Nucleus accumbens (tissue), 56 donors: ENCODE measurements around the gene STT3A.
"Not testable (repeated sequence)": the region's sequence is repeated elsewhere in the genome, so short reads cannot be mapped to it uniquely, and the experiment has no call there.

ENCODE experiments used
- DNase-seq, 56 donors: peaks; one replicate each; lab custom pipeline; 2025; lab: John Stamatoyannopoulos, UW

STT3A gene

GRCh38 chr11:125592305-125593113 is at the start of gene STT3A:
Gene STT3A, plus strand, starts transcription at chr11:125592852. Its CDS starts 3,064 bp downstream, at chr11:125595916.
- DNase-seq: peak; percentile 91 to 100 (median 99)

GRCh38 chr11:125550780-125551179 is 41.9 kb upstream of the STT3A start:
- DNase-seq: no peak

GRCh38 chr11:125551835-125552342 is 40.8 kb upstream of the STT3A start:
- DNase-seq: no peak

GRCh38 chr11:125552927-125553326 is 39.7 kb upstream of the STT3A start:
- no peak for DNase-seq

GRCh38 chr11:125553357-125553756 is 39.3 kb upstream of the STT3A start:
- DNase-seq: no peak

- DNase-seq: no peak
Observed at GRCh38 chr11:125554038-125554437, 38.6 kb upstream of the STT3A start.

- DNase-seq: no peak
Observed at GRCh38 chr11:125559888-125560287, 32.8 kb upstream of the STT3A start.

GRCh38 chr11:125561924-125562323 is 30.7 kb upstream of the STT3A start:
- DNase-seq: no peak

- DNase-seq: no peak
Observed at GRCh38 chr11:125562430-125562829, 30.2 kb upstream of the STT3A start.

GRCh38 chr11:125564357-125564756 is 28.3 kb upstream of the STT3A start:
- no peak for DNase-seq

- no peak for DNase-seq
Observed at GRCh38 chr11:125566235-125566634, 26.4 kb upstream of the STT3A start.

- peak; percentile 10 to 94 (median 83) for DNase-seq
Observed at GRCh38 chr11:125568970-125569914, 23.4 kb upstream of the STT3A start, which contains the start of gene EI24. Gene EI24, plus strand, starts transcription at chr11:125569477. Its CDS starts 3,051 bp downstream, at chr11:125572528.

GRCh38 chr11:125569915-125570621 is 22.6 kb upstream of the STT3A start:
- no peak for DNase-seq

GRCh38 chr11:125570952-125571351 is 21.7 kb upstream of the STT3A start:
- no peak for DNase-seq

- DNase-seq: no peak
Observed at GRCh38 chr11:125572916-125573315, 19.7 kb upstream of the STT3A start.

GRCh38 chr11:125577181-125577580 is 15.5 kb upstream of the STT3A start:
- DNase-seq: not testable (repeated sequence)

GRCh38 chr11:125578783-125579182 is 13.9 kb upstream of the STT3A start:
- no peak for DNase-seq

- DNase-seq: no peak
Observed at GRCh38 chr11:125579811-125580210, 12.8 kb upstream of the STT3A start.

- peak in 25 of 56 donors; percentile 3 to 62 (median 27) for DNase-seq
Observed at GRCh38 chr11:125583496-125583895, 9.2 kb upstream of the STT3A start.

GRCh38 chr11:125585487-125585886 is 7.2 kb upstream of the STT3A start:
- DNase-seq: no peak
